T-helper 1 cell treated with Interleukin-12 subunit alpha and Interleukin-12 subunit beta and Interleukin-4 antibody, amounts not matched to agents 30 ng/mL and 1 ng/mL, for 36 hours (primary cell): Measurements from ENCODE around the gene NRAS. TPM values are rescaled to one million over a fixed set of nuclear protein-coding genes. Genes with fewer than 3 reads are reported as not detected.

Experiments
- intact Hi-C: fragments of 100-400 bp; cut with micrococcal nuclease; formaldehyde crosslinking; loops from one replicate; pipeline ENCODE4 v1.15.1; 2024
- total RNA-seq: library from RNA; stranded (reverse); gene quantifications from 2 replicates; pipeline ENCODE4 v1.2.3, GENCODE V29; 2022

The NRAS gene
- total RNA-seq, 1 donor from 2014 or later: 61.3 TPM

DNA sequence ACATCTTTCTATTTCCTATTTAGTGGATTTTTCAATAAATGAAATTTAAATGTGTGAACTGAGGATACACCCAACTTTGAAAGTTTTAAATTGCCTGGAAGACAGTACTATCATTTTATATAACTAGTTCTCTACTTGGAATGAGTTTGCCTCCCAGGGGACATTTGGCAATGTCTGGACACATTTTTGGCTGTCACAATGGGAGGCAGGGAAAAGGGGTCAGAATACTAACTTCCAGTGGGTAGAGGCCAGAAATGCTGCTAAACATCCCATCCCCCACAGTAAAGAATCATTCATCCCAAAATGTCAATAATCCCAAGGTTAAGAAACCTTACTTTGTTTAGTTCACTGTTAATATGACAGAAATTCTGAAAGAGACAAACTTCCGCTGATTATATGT is 13.2 kb upstream of the NRAS start:
- intact Hi-C loops: no loop called here

DNA sequence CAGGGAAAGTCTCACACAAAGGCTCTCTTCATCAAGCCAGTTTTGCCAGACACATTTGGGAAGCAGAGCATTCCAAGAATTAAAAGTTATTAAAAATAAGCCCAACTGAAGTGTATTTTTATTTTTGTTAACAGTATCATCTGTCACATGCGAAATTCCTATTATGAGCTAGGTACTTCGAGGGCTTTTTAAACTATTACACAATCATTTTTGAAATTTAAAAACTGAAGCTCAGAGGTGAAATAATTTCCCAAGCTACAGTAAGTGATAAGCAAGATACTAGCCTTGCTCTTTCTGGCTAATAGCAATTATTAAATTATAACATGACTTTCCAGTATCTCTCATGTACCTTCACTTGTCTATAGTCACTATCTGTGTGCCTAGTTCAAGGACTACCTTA is 12.0 kb upstream of the NRAS start:
- intact Hi-C loops: no loop called here

- intact Hi-C loops: no loop called here
Measured at GRCh38 chr1:114725230-114725629, 8.7 kb upstream of the NRAS start.

DNA sequence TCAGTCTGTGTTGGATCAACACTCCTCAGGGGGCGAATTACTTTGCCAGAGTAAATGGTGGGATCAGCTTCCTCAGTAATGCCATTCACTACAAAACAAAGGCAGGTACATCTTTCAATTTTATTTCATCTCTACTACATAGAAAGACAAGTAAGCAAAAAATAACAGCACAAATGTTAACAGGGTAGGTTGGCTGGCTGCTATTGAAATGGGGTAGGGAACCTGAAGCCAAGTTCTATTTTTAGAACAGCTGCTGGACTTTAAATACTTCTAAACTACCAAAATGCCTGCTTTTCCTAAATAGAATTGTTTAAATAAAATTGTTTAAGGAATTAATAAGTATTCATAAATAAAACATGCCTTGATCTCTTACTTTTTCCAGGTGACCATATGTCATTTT is 7.3 kb upstream of the NRAS start:
- intact Hi-C loops: no loop called here

DNA sequence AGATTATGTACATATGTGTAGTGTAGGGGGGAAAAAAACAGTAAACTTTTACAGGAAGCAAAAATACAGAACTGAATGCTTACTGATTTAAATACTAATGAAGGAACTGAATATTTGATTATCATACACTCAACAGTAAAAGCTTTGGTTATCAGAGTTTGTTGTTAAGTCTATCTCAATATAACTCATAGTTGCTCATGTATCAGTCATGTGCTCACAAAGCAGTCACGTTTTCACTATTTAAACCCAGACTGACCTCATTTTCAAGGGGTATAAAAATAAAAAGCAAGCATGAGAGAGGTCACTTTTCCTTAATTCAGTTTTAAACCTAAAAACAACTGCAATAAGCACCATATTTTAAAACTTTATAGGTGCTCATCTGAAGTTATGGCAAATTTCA is 6.9 kb upstream of the NRAS start:
- intact Hi-C loops: no loop called here

GRCh38 chr1:114720492-114720891 is 3.9 kb upstream of the NRAS start:
- intact Hi-C loops: no loop called here

DNA sequence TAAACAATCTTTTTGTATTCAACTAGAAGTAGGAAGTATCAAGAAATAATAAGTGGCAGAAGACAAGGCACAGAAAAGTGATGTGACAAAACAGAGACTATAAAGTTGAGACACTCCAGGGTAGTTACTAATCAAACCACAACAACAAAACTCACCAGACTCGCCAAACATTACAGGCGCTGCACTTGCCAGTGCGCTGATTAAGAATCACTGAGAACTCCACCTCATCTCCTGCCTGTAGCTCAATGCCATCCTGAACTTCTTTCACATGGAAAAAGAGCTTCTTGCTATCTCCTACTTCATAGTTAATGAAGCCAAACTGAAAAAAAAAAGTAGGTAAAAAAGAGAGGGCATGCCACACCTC is 2.8 kb upstream of the NRAS start:
- intact Hi-C loops: loop anchor here (10.0 kb wide), 1 partner anchor 745 kb away; the partner anchor contains the start of gene OLFML3

DNA sequence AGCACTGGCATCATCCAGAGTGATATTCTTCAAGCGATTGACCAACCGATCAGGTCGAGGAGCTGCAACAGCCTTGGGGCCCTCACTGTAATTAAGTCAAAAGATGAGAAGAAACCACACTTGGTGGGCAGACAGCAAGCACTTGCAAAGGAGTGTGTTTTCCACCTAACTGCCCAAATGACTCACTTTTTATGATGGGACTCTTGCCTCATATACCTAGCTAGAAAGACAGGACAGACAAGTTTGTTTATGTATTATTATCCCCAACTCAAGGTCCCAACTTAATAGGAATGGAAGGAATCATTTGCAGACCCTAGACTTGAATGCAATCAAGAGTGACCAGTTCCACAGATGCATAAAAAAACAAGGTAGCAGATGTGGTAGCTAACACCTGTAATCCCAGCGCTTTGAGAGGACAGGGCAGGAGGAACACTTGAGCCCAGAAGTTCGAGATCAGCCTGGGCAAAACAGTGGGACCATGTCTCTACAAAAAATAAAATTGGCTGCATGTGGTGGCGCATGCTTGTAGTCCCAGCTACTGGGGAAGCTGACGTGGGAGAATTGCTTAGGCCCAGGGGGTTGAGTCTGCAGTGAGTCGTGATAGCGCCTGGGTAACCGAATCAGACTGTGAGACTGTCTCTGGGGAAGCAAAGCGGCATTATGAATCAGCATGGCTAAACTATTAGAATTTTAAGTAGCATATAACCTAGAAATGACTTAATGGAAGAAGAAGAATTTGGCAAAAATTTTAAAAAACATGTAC is 2.3 kb upstream of the NRAS start:
- intact Hi-C loops: loop anchor here (10.0 kb wide), 1 partner anchor 744 kb away; the partner anchor contains the start of gene OLFML3

GRCh38 chr1:114715952-114716303 is 643 bp downstream of the NRAS start:
- intact Hi-C loops: loop anchor here (1.0 to 10.0 kb wide), 12 partner anchors 41 to 1759 kb away; partner anchors contain the start of genes BCAS2, CSDE1, DCLRE1B and DENND2C

GRCh38 chr1:114712977-114713376 is 3.6 kb downstream of the NRAS start:
- intact Hi-C loops: loop anchor here (10.0 kb wide), 1 partner anchor 738 kb away; the partner anchor contains the start of gene OLFML3

DNA sequence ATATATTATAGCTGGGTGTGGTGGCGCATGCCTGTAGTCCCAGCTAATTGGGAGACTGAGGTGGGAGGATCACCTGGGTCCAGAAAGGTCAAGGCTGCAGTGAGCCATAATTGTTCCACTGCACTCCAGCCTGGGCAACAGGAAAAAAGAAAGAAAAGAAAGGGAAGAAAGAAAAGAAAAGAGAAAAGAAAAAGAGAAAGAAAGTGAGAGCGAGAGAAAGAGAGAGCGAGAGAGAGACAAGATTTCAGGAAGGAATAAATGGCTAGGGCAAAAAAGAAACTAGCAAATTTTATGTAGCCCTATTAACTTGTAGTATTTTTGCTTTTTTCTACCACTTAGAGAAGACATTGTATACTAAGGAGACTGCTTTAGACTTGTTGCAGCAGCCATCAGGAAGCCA is 6.2 kb downstream of the NRAS start:
- intact Hi-C loops: loop anchor here (10.0 kb wide), 1 partner anchor 736 kb away; the partner anchor contains the start of gene OLFML3

- intact Hi-C loops: no loop called here
Measured at GRCh38 chr1:114707604-114708003, 9.0 kb downstream of the NRAS start.

DNA sequence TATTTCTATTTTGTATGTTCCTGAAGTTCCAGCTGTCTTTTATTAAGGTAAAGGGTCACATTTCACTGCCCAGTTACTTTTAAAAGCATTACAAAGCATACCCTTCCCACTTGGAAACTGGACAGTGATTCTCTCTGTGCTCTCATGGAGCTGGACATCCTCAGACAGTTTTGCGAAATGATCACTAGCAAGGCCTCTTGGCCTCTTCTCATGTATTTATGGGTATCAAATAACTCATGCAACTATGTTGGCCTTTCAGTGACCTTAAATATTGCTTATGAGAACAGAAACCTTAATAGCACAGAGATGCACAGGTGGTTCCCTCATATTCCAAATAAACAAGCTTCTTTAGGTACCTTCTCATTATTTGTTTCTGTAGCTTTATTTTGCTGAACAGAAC is 13.3 kb downstream of the NRAS start:
- intact Hi-C loops: no loop called here

GRCh38 chr1:114702737-114703136 is 13.8 kb downstream of the NRAS start:
- intact Hi-C loops: no loop called here

DNA sequence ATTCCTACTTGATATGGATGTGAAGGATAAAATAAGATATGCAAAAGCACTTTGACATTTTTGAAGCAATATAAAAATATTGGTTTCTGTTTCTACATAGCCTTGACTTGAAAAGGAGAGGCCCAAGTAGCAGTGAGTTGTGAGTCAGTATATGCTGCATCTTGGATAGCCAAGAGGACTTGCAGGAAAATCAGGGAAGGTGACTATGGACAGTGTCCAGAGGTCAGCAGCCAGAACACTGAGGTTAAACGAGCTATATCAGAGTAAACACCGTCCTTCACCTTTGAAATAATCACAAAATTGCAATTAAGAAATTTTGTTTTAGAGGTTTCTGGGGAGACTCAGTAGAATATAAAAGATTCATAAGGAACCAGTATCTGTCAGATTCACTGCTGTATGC is 14.6 kb downstream of the NRAS start:
- intact Hi-C loops: no loop called here

GRCh38 chr1:114700036-114700600 is 16.5 kb downstream of the NRAS start:
- intact Hi-C loops: no loop called here

GRCh38 chr1:114696810-114697209 is 19.8 kb downstream of the NRAS start:
- intact Hi-C loops: no loop called here

DNA sequence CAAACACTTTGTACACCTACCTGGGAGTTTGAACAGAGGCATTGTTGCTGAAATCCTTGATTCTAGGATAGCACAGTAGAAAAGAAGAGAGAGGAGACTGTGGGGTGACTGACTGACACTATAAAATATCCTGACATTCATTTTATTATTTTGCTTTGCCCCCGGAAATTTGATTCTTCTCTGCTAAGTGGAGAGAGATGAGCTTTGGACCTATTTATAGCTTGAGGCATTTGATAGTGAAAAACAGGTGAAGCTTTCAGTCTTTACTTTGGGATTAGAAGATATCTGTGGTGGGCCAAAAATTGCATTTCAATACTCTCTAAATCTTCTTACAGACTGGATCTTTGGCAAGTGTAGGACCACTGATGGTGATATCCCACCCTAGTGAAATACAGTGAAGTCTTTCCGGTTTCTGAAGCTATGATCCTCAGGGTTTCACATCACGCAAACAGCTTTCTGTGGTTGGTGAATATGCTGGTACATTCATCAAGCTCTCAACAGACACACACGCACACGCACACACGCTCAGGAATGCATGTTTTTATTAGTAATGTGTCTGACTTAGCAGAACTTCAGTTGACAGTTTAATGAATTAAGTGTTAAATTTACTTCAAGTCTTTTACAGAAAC is 21.0 kb downstream of the NRAS start, which contains the start of gene AMPD1:
Gene AMPD1 (minus strand): TSS at position 117 of the 629 bp plus-strand sequence. CDS start 75 bp downstream, at position 42.
- intact Hi-C loops: no loop called here

DNA sequence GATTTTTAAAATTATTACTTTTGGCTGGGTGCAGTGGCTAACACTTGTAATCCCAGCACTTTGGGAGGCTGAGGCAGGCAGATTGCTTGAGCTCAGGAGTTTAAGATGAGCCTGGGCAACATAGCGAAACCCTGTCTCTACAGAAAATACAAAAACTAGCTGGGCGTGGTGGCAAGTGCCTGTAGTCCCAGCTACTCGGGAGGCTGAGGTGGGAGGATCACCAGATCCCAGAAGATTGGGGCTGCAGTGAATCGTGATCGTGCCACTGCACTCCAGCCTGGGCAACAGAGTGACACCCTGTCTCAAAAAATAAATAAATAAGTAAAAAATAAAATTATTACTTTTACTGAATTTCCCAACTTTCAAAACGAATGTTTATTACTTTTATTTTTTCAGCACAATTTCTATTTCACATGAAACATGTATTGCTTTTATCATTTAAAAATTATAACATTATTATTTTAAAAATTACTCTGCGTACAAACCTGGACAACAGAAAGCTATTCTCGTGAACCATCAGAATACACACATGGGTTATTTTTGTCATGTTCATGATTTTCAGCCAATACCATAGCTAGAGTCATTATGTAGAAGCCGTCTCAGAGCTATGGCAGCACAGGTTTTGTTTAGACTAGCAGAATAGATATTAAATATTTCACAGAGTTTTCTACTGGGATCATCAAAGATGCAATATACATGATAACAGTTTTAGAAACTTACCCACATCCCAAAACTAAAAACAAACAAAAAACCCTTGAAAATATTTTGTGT is 21.8 kb downstream of the NRAS start:
- intact Hi-C loops: no loop called here

GRCh38 chr1:114692947-114693346 is 23.6 kb downstream of the NRAS start:
- intact Hi-C loops: no loop called here

- intact Hi-C loops: no loop called here
Measured at GRCh38 chr1:114691061-114691460, 25.5 kb downstream of the NRAS start.

GRCh38 chr1:114690148-114690547 is 26.4 kb downstream of the NRAS start:
- intact Hi-C loops: no loop called here
